Endothelial cell of umbilical vein (primary cell): Measurements from ENCODE around the gene KCNMA1. TPM values are rescaled to one million over a fixed set of nuclear protein-coding genes. Genes with fewer than 3 reads are reported as not detected.

Experiments
- BruUV-seq: library from RNA; stranded (reverse); fragments of 400-500 nt; replicated peaks from 2 replicates; lab custom pipeline; 2021; lab: Mats Ljungman, UMichigan
- CTCF ChIA-PET: fragments of 300-600, 350-600 bp; sonication (Branson Sonifier 250); formaldehyde crosslinking; loops from one replicate; lab custom pipeline; 2021; ENCODE audit warnings: antibody characterized with exemption, inconsistent platforms; lab: Charles Lee
- POLR2A ChIA-PET: fragments of 300-600, 350-600 bp; sonication (Branson Sonifier 250); formaldehyde crosslinking; loops from one replicate; lab custom pipeline; 2021; ENCODE audit warnings: antibody characterized with exemption, inconsistent platforms; lab: Charles Lee
- DNase-seq: peaks from one replicate; pipeline ENCODE4 v3.0.0-alpha.2; 2011; ENCODE audit warnings: low read depth, low spot score
- FAIRE-seq: peaks from 2 replicates; lab custom pipeline; 2011; peaks lifted over from hg19 to GRCh38; lab: Jason Lieb, UNC
- H2AFZ ChIP-seq: 2 replicates; pipeline ENCODE4 v1.6.0; 2012; ENCODE audit warnings: low read depth, low read length, control low read depth, inconsistent platforms
- H3K27ac ChIP-seq: 2 replicates; pipeline ENCODE4 v1.5.1; 2011; ENCODE audit warnings: low read depth, mild to moderate bottlenecking, control low read depth, low read length, moderate library complexity; ENCODE audit not compliant: insufficient read depth
- H3K27me3 ChIP-seq, 2 experiments: 2 replicates each; pipeline versions ENCODE4 v1.6.0 to v1.6.1; 2011; ENCODE audit warnings: low read length in 2 of 2, mixed read lengths in 1 of 2; ENCODE audit not compliant: control insufficient read depth in 2 of 2, insufficient read depth in 2 of 2
- H3K36me3 ChIP-seq, 2 experiments: 2 replicates in 1 of 2; 3 replicates in 1 of 2; pipeline ENCODE4 v1.5.1; 2011; ENCODE audit warnings: low read length in 2 of 2, mild to moderate bottlenecking in 1 of 2, moderate library complexity in 1 of 2; ENCODE audit not compliant: control insufficient read depth in 2 of 2, insufficient read depth in 2 of 2; ENCODE audit errors: extremely low read depth in 1 of 2
- H3K4me1 ChIP-seq: 3 replicates; pipeline ENCODE4 v1.5.1; 2011; ENCODE audit warnings: mild to moderate bottlenecking, low read length; ENCODE audit not compliant: control insufficient read depth, insufficient read depth; ENCODE audit errors: extremely low read depth
- H3K4me2 ChIP-seq: 2 replicates; pipeline ENCODE4 v1.6.1; 2011; ENCODE audit warnings: low read length, control low read depth, mixed read lengths; ENCODE audit not compliant: insufficient read depth
- H3K4me3 ChIP-seq, 3 experiments: fragments of 200-600 bp in 1 of 3; sonication (generic), shearing (Covaris generic) in 1 of 3; replicated peaks in 1 of 3; 2 replicates each; pipeline ENCODE4 v1.5.1; 2011 to 2016; ENCODE audit warnings: control low read depth in 3 of 3, low read length in 3 of 3, mild to moderate bottlenecking in 2 of 3, inconsistent platforms in 1 of 3, low read depth in 1 of 3, moderate library complexity in 1 of 3; ENCODE audit not compliant: insufficient read depth in 1 of 3
- H3K79me2 ChIP-seq: 2 replicates; pipeline ENCODE4 v1.6.0; 2012; ENCODE audit warnings: low read length, inconsistent platforms; ENCODE audit not compliant: control insufficient read depth, insufficient read depth
- H3K9ac ChIP-seq: replicated peaks from 2 replicates; pipeline ENCODE3; 2011; ENCODE audit warnings: low read length, control low read depth; ENCODE audit not compliant: insufficient read depth; ENCODE audit errors: extremely low read depth
- H3K9me1 ChIP-seq: replicated peaks from 3 replicates; pipeline ENCODE4 v1.6.0; 2011; ENCODE audit warnings: mild to moderate bottlenecking, low read length; ENCODE audit not compliant: control insufficient read depth, insufficient read depth; ENCODE audit errors: extremely low read depth
- H3K9me3 ChIP-seq: replicated peaks from 2 replicates; pipeline ENCODE4 v1.5.1; 2012; ENCODE audit warnings: low read length, inconsistent platforms; ENCODE audit not compliant: control insufficient read depth, insufficient read depth
- H4K20me1 ChIP-seq: replicated peaks from 2 replicates; pipeline ENCODE3; 2011; ENCODE audit warnings: mild to moderate bottlenecking, low read length; ENCODE audit not compliant: control insufficient read depth, insufficient read depth; ENCODE audit errors: extremely low read depth
- EZH2 ChIP-seq: IDR thresholded peaks from 2 replicates; pipeline ENCODE4 v1.6.1; 2012; ENCODE audit warnings: borderline replicate concordance, low read depth, mild to moderate bottlenecking, moderate library complexity, low read length, inconsistent platforms; ENCODE audit not compliant: severe bottlenecking
- FOS ChIP-seq: IDR thresholded peaks from 2 replicates; pipeline ENCODE4 v1.6.1; 2011; ENCODE audit warnings: mild to moderate bottlenecking, low read length, moderate library complexity, borderline replicate concordance; ENCODE audit not compliant: insufficient read depth
- GATA2 ChIP-seq: IDR thresholded peaks from 2 replicates; pipeline ENCODE4 v1.7.0; 2011; ENCODE audit warnings: low read depth, mild to moderate bottlenecking, moderate library complexity, mixed read lengths, low read length; ENCODE audit not compliant: insufficient read length, insufficient read depth
- JUN ChIP-seq: IDR thresholded peaks from 2 replicates; pipeline ENCODE4 v1.6.1; 2011; ENCODE audit warnings: borderline replicate concordance, low read depth; ENCODE audit not compliant: insufficient read length, insufficient read depth
- MYC ChIP-seq: IDR thresholded peaks from one replicate; pipeline ENCODE4 v1.6.1; 2011; ENCODE audit warnings: mild to moderate bottlenecking, low read depth, low read length
- POLR2A ChIP-seq: IDR thresholded peaks from 2 replicates; pipeline ENCODE4 v1.6.1; 2012; ENCODE audit warnings: low read depth, mild to moderate bottlenecking, control low read depth, low read length
- POLR2AphosphoS5 ChIP-seq: IDR thresholded peaks from 2 replicates; pipeline ENCODE4 v1.6.1; 2012; ENCODE audit warnings: low read depth, mild to moderate bottlenecking, control low read depth, low read length, moderate library complexity; ENCODE audit not compliant: insufficient read depth
- dilution Hi-C: fragments of 300-500 bp; cut with MboI; formaldehyde crosslinking; loops from one replicate; pipeline ENCODE4 v1.15.0; 2019; ENCODE audit warnings: low sequenced_read_pairs; ENCODE audit not compliant: extremely low pct_ligation_motif_present
- intact Hi-C: fragments of 100-400 bp; cut with micrococcal nuclease; formaldehyde crosslinking; loops from one replicate; pipeline ENCODE4 v1.10.0; 2022
- polyA plus RNA-seq, 4 experiments: library from polyadenylated mRNA; depleted of rRNA in 3 of 4; stranded (reverse) in 3 of 4; unstranded in 1 of 4; fragments of >200 nt; gene quantifications; 2 replicates each; pipeline versions ENCODE4 v1.2.1 to v1.2.3, GENCODE V29; 2011 to 2012; ENCODE audit warnings: missing spikeins in 1 of 4
- total RNA-seq: library from RNA; stranded (reverse); gene quantifications from 2 replicates; pipeline ENCODE4 v1.2.3, GENCODE V29; 2021
- TF ChIP-seq, protein P1 (sequence below), 2 donors: IDR thresholded peaks; 1 replicate in 1 of 2; 2 replicates in 1 of 2; pipeline ENCODE4 v1.5.1; 2011; ENCODE audit warnings: low read length in 2 of 2, mild to moderate bottlenecking in 2 of 2, moderate library complexity in 2 of 2, control low read depth in 1 of 2, inconsistent platforms in 1 of 2, low read depth in 1 of 2; ENCODE audit not compliant: insufficient read depth in 1 of 2; ENCODE audit errors: extremely low read depth in 1 of 2
- TF ChIP-seq, protein P2 (sequence below): IDR thresholded peaks from 2 replicates; pipeline ENCODE4 v1.6.1; 2011; ENCODE audit not compliant: insufficient read depth, insufficient read length

The KCNMA1 gene
- total and polyA plus RNA-seq, 2 donors (not counting 3 experiments of a cell fraction or from before 2014, with no cell fraction given): 0.10 to 0.82 TPM

DNA sequence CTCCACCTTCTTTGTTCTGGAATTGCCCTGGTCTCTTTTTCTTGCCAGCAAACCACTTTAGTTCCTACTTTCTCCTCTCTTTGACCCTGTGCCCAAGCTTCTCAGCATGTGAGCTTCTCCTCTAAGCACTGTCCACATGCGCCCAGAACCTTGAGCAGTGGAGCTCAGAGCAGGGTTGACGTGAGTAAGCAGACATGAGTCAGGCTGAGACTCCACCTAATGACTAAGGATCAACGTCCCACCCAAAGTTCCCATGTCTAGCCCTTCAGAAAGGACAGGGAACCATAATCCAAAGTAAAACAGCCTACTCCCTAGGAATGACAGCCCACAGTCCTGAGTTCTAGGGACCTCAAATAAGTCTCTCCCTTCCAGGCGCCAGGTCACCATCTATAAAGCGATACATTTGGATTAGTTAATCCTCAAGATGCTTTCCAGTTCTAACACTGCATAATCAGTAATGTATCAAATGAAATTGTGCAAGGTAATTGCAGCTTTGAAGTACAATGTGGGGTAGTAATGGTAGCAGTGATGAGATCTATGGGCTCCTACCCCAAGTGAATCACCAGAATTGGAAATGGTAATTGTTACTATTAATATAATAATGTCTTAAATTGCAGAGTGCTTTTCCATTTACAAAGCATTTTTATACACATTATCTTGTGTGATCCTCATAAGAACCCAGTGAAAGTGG lies 44.5 kb downstream of the KCNMA1 start:
- Histone ChIP-seq H3K4me2 (no peak overlapping the region), H3K9me1 (no peaks in the 10 kb centered on the region), H2AFZ (peak overlapping the region; percentile 3), H4K20me1 (no peaks in the 10 kb centered on the region), H3K27me3 (no peaks in the 10 kb centered on the region), H3K27ac (no peak overlapping the region), H3K9ac (no peak overlapping the region), H3K36me3 (no peaks in the 10 kb centered on the region), H3K4me3 (no peak overlapping the region), H3K9me3 (no peaks in the 10 kb centered on the region), H3K79me2 (no peaks in the 10 kb centered on the region), H3K4me1 (no peaks in the 10 kb centered on the region)
- FAIRE-seq: no peak
- no TSS peak for BruUV-seq
- ChIA-PET CTCF (interaction anchor here (0.6 kb wide), 1 partner anchor 104 kb away, joined by 3 read pairs; no protein-coding TSS in a partner anchor), POLR2A (no interaction called here)
- peak; percentile 13 for DNase-seq
- intact Hi-C loops (no loop called here), dilution Hi-C loops (no loop called here)
- no peak for TF ChIP-seq GATA2
- peak; percentile 81 for TF ChIP-seq FOS

DNA sequence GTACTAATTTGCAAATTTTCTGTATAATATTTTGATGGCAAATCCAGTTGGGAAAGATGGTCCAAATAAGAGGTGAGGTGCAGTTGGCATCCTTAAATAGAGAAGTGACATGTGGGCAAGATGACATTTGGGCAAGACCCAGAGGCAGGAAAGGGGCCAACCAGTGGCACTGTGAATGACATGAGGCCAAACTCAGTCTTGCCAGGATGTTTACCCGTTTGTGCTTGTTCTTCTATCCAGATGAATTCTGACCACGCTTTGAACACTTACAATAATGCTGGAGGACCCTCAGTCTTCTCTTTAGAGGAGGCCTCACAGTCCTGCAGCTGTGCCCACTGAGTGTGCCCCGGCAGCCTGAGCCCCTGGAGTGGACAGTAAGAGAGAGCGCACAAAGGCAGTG lies 45.1 kb downstream of the KCNMA1 start:
- Histone ChIP-seq H4K20me1 (no peaks in the 10 kb centered on the region), H2AFZ (no peak overlapping the region), H3K4me1 (no peaks in the 10 kb centered on the region), H3K79me2 (no peaks in the 10 kb centered on the region), H3K36me3 (no peaks in the 10 kb centered on the region), H3K9me3 (no peaks in the 10 kb centered on the region), H3K4me3 (no peak overlapping the region), H3K9ac (no peak overlapping the region), H3K4me2 (no peak overlapping the region), H3K27ac (no peak overlapping the region), H3K9me1 (no peaks in the 10 kb centered on the region), H3K27me3 (no peaks in the 10 kb centered on the region)
- FAIRE-seq (no peak), DNase-seq (no peak)
- no TSS peak for BruUV-seq
- intact Hi-C loops (no loop called here), dilution Hi-C loops (no loop called here)
- CTCF ChIA-PET: no interaction called here
- TF ChIP-seq POLR2A: no peak
- TF ChIP-seq, protein P1, sequence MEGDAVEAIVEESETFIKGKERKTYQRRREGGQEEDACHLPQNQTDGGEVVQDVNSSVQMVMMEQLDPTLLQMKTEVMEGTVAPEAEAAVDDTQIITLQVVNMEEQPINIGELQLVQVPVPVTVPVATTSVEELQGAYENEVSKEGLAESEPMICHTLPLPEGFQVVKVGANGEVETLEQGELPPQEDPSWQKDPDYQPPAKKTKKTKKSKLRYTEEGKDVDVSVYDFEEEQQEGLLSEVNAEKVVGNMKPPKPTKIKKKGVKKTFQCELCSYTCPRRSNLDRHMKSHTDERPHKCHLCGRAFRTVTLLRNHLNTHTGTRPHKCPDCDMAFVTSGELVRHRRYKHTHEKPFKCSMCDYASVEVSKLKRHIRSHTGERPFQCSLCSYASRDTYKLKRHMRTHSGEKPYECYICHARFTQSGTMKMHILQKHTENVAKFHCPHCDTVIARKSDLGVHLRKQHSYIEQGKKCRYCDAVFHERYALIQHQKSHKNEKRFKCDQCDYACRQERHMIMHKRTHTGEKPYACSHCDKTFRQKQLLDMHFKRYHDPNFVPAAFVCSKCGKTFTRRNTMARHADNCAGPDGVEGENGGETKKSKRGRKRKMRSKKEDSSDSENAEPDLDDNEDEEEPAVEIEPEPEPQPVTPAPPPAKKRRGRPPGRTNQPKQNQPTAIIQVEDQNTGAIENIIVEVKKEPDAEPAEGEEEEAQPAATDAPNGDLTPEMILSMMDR (IDR thresholded peaks at IDR 0.05; ENCODE audit: extremely low read depth in 1 of 2, insufficient read depth in 1 of 2, low read depth in 1 of 2, low read length in 2 of 2): no peak
- no peak for TF ChIP-seq POLR2AphosphoS5
- no peak for TF ChIP-seq MYC
- TF ChIP-seq, protein P2, sequence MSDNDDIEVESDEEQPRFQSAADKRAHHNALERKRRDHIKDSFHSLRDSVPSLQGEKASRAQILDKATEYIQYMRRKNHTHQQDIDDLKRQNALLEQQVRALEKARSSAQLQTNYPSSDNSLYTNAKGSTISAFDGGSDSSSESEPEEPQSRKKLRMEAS: no peak
- TF ChIP-seq FOS: no peak
- TF ChIP-seq GATA2: no peak
- no peak for TF ChIP-seq JUN
- TF ChIP-seq EZH2: no peak
- POLR2A ChIA-PET: no interaction called here
